ENCODE measurements around the gene THRAP3. TPM values are rescaled to one million over a fixed set of nuclear protein-coding genes. Genes with fewer than 3 reads are reported as not detected.

Gene THRAP3
- total RNA-seq, 1 donor from 2014 or later: 121 TPM

DNA sequence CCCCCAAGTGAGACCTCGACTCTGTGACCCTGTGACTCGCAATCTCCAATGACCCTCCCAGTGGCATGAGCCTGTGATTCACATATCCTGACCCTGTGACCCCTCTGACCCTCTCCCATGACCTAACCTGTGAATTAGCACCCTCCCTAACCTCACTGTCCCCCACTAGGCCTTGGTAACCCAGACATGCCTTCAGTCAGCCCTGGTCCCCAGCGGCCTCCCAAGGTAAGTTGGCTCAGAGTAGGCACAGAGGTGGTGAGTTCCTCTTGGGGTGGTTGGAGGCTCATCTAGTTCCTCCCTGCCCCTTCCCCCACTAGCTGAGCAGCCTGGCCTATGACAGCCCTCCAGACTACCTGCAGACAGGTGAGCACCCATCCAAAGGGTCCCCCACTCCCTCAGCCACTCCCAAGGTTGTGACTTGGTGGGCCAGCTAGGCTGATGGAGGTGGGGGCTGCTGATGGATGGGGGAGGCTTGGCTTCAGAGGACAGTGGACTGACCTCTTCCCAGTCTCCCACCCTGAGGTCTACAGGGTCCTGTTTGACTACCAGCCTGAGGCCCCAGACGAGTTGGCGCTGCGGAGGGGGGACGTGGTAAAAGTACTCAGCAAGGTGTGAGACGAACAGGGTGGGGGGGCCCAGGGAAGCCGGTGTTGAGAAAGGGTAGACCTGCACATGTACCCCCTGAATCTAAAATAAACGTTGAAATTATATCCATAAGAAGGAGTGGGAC lies 83.5 kb downstream of the THRAP3 start:
- TF ChIP-seq, protein P1, sequence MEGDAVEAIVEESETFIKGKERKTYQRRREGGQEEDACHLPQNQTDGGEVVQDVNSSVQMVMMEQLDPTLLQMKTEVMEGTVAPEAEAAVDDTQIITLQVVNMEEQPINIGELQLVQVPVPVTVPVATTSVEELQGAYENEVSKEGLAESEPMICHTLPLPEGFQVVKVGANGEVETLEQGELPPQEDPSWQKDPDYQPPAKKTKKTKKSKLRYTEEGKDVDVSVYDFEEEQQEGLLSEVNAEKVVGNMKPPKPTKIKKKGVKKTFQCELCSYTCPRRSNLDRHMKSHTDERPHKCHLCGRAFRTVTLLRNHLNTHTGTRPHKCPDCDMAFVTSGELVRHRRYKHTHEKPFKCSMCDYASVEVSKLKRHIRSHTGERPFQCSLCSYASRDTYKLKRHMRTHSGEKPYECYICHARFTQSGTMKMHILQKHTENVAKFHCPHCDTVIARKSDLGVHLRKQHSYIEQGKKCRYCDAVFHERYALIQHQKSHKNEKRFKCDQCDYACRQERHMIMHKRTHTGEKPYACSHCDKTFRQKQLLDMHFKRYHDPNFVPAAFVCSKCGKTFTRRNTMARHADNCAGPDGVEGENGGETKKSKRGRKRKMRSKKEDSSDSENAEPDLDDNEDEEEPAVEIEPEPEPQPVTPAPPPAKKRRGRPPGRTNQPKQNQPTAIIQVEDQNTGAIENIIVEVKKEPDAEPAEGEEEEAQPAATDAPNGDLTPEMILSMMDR (IDR thresholded peaks at IDR 0.05; ENCODE audit: unreplicated experiment): no peak
- no peaks in the 10 kb centered on the region for H3K27me3 Mint-ChIP-seq (ENCODE audit: low read depth)
- peaks cover 17% of the 10 kb centered on the region for H3K4me1 Mint-ChIP-seq
- H3K9me3 Mint-ChIP-seq: no peaks in the 10 kb centered on the region
- H3K27ac Mint-ChIP-seq: no peak overlapping the region
- DNase-seq (ENCODE audit: low spot score in 2 of 2, unreplicated experiment in 2 of 2): no peak
- H3K36me3 Mint-ChIP-seq: peaks cover 24% of the 10 kb centered on the region
- H3K4me3 Mint-ChIP-seq: peak overlapping the region; percentile 99

DNA sequence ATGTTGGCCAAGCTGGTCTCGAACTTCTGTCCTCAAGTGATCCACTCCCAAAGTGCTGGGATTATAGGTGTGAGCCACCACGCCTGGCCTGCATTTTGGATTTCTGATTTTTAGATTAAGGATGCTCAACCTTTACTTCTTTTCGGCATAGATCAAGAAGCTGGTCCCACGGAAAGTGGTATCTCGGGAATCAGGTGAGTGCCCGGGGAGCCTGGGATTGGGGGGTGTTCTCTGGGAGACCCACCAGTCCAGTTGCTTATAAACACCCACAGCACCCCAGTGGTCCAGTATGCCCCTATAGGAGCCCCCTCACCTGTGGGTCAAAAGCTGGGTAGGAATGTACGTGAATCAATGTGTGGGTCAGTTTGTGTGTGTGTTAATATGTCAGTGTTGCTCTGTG lies 85.2 kb downstream of the THRAP3 start:
- H3K36me3 Mint-ChIP-seq: peaks cover 16% of the 10 kb centered on the region
- H3K4me1 Mint-ChIP-seq: peaks cover 17% of the 10 kb centered on the region
- DNase-seq (ENCODE audit: low spot score in 2 of 2, unreplicated experiment in 2 of 2): no peak
- H3K27ac Mint-ChIP-seq: no peak overlapping the region
- no peaks in the 10 kb centered on the region for H3K9me3 Mint-ChIP-seq
- H3K27me3 Mint-ChIP-seq (ENCODE audit: low read depth): no peaks in the 10 kb centered on the region
- TF ChIP-seq, protein P1 (IDR thresholded peaks at IDR 0.05; ENCODE audit: unreplicated experiment): no peak
- H3K4me3 Mint-ChIP-seq: no peak overlapping the region

DNA sequence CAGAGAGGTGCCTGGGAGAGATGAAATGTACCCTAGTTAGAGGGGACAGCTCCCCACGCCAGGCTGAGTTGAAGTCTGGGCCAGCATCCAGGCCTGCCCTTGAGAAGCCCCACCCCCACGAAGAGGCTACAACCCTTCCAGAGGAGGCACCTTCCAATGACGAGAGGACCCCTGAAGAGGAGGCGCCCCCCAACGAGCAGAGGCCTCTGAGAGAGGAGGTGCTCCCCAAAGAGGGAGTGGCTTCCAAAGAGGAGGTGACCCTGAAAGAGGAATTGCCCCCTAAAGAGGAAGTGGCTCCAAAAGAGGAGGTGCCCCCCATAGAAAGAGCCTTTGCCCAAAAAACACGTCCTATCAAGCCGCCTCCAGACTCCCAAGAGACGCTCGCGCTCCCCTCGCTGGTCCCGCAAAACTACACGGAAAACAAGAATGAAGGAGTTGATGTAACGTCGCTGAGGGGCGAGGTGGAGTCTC lies 96.1 kb downstream of the THRAP3 start:
- DNase-seq (ENCODE audit: low spot score in 2 of 2, unreplicated experiment in 2 of 2): no peak
- H3K9me3 Mint-ChIP-seq: no peaks in the 10 kb centered on the region
- peaks cover 8% of the 10 kb centered on the region for H3K27me3 Mint-ChIP-seq (ENCODE audit: low read depth)

DNA sequence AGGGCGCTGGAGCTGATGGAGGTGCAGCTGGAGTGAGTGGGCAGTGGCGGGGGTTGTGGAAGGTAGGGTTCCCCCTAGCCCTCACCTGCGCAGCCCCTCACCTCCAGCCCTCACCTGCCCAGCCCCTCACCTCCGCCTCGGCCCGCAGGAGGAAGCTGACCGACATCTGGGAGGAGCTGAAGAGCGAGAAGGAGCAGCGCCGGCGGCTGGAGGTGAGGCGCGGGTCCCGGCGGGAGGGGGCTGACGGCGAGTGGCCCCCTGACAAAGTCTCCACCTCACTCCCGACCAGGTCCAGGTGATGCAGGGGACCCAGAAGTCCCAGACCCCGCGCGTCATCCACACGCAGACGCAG lies 96.5 kb downstream of the THRAP3 start:
- Mint-ChIP-seq H3K4me3 (peak overlapping the region; percentile 79), H3K4me1 (peaks cover 30% of the 10 kb centered on the region), H3K36me3 (peaks cover 8% of the 10 kb centered on the region), H3K9me3 (no peaks in the 10 kb centered on the region), H3K27ac (peak overlapping the region; percentile 96), H3K27me3 (ENCODE audit: low read depth) (peaks cover 8% of the 10 kb centered on the region)
- TF ChIP-seq, protein P1 (IDR thresholded peaks at IDR 0.05; ENCODE audit: unreplicated experiment): no peak
- no peak for DNase-seq (ENCODE audit: low spot score in 2 of 2, unreplicated experiment in 2 of 2)

More for the DNA sequence above, 96.1 kb downstream of the THRAP3 start:
- Mint-ChIP-seq H3K27ac (peak overlapping the region; percentile 96), H3K36me3 (peaks cover 10% of the 10 kb centered on the region), H3K4me1 (peaks cover 31% of the 10 kb centered on the region), H3K4me3 (peak overlapping the region; percentile 79)
- TF ChIP-seq, protein P1 (IDR thresholded peaks at IDR 0.05; ENCODE audit: unreplicated experiment): no peak

DNA sequence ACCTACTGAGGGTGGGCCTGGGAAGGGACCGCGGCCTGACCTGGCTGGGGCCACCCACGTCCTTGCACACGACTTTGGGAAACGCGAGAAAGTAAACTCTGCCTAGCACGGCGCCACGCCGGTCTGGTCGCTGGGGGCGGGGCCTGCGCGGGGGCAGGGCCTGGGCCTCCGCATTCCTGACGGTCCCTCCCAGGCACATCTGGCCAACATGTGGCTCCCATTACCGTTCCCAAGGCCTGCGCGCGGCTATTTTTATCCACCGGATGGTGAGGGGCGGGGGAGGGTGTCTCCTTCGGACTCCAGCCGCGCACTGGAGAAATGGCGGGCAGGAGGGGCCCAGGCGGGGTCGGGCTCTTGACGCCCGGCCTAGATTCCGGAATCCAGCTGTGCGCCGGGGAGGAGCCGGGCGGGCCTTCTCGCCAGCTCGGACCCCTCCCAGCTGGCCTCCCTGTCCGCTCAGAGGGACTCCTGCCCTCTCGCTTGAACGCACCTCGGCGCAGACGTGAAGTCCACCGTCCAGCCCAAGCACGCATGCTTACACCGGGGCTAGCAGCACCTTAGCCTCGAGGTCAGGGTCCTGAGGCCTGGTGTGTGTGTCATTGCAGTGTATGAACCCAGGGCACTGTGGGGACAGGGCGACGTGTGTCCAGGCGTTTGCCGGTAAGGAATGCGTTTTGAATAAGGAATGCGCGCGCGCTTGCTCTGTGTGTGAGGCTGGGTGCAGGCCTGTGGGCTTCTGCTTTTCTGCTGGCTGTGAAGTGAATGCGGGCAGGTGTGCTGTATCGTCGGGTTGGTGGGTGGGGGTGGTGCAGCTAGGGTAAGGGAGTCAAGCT lies 97.1 kb downstream of the THRAP3 start:
- Mint-ChIP-seq H3K4me1 (peaks cover 36% of the 10 kb centered on the region), H3K36me3 (peaks cover 5% of the 10 kb centered on the region), H3K4me3 (peak overlapping the region; percentile 79), H3K27me3 (ENCODE audit: low read depth) (peaks cover 8% of the 10 kb centered on the region), H3K27ac (peak overlapping the region; percentile 96), H3K9me3 (no peaks in the 10 kb centered on the region)
- TF ChIP-seq, protein P1 (IDR thresholded peaks at IDR 0.05; ENCODE audit: unreplicated experiment): no peak
- peak; percentile 84 for DNase-seq (ENCODE audit: low spot score in 2 of 2, unreplicated experiment in 2 of 2)

Data from mesothelial cell of epicardium (in vitro differentiated cells).